GM12892 (cell line): Measurements from ENCODE around the gene SCAP.

Experiments used
- POLR2A ChIP-seq: IDR thresholded peaks from 2 replicates; pipeline ENCODE4 v1.6.1; 2011; ENCODE audit warnings: low read depth, low read length, control low read depth
- POLR2AphosphoS5 ChIP-seq: IDR thresholded peaks from 2 replicates; pipeline ENCODE4 v1.6.1; 2011; ENCODE audit warnings: low read depth, low read length, control low read depth

- TF ChIP-seq POLR2A (no peak), POLR2AphosphoS5 (no peak)
Measured at GRCh38 chr3:47379411-47379899, 96.3 kb downstream of the SCAP start.
